Keratinocyte (primary cell): ENCODE measurements around the gene SIGLEC1. TPM values are rescaled to one million over a fixed set of nuclear protein-coding genes. Genes with fewer than 3 reads are reported as not detected.

Source experiments
- DNase-seq: peaks from one replicate; pipeline ENCODE4 v3.0.0-alpha.2; 2011; ENCODE audit warnings: low read depth, missing footprints, low spot score
- FAIRE-seq: peaks from 2 replicates; lab custom pipeline; 2011; peaks lifted over from hg19 to GRCh38; lab: Jason Lieb, UNC
- H2AFZ ChIP-seq: 2 replicates; pipeline ENCODE4 v1.6.0; 2012; ENCODE audit warnings: low read length, control low read depth, inconsistent platforms; ENCODE audit not compliant: control insufficient read depth
- H3K27ac ChIP-seq: 2 replicates; pipeline ENCODE4 v1.5.1; 2011; ENCODE audit warnings: low read length; ENCODE audit not compliant: control insufficient read depth, insufficient read depth
- H3K27me3 ChIP-seq: 3 replicates; pipeline ENCODE4 v1.6.0; 2011; ENCODE audit warnings: low read length; ENCODE audit not compliant: control insufficient read depth, insufficient read depth; ENCODE audit errors: extremely low read depth
- H3K36me3 ChIP-seq, 2 experiments: 2 replicates in 1 of 2; 3 replicates in 1 of 2; pipeline ENCODE4 v1.5.1; 2011; ENCODE audit warnings: low read length in 2 of 2, mild to moderate bottlenecking in 1 of 2; ENCODE audit not compliant: control insufficient read depth in 2 of 2, insufficient read depth in 2 of 2; ENCODE audit errors: extremely low read depth in 1 of 2
- H3K4me1 ChIP-seq: 3 replicates; pipeline ENCODE4 v1.5.1; 2011; ENCODE audit warnings: low read length; ENCODE audit not compliant: control insufficient read depth, insufficient read depth; ENCODE audit errors: extremely low read depth
- H3K4me2 ChIP-seq: 3 replicates; pipeline ENCODE4 v1.6.0; 2011; ENCODE audit warnings: low read depth, low read length; ENCODE audit not compliant: control insufficient read depth, insufficient read depth; ENCODE audit errors: extremely low read depth
- H3K4me3 ChIP-seq, 3 experiments: fragments of 200-600 bp in 1 of 3; sonication (generic) in 1 of 3; 2 replicates in 2 of 3; 3 replicates in 1 of 3; pipeline ENCODE4 v1.5.1; 2011 to 2016; ENCODE audit warnings: low read length in 3 of 3, mild to moderate bottlenecking in 3 of 3, control low read depth in 2 of 3, inconsistent platforms in 1 of 3, low read depth in 1 of 3, mixed read lengths in 1 of 3, mixed run types in 1 of 3, moderate library complexity in 1 of 3; ENCODE audit not compliant: control insufficient read depth in 2 of 3, insufficient read depth in 2 of 3; ENCODE audit errors: extremely low read depth in 1 of 3
- H3K79me2 ChIP-seq: 2 replicates; pipeline ENCODE4 v1.6.0; 2012; ENCODE audit warnings: low read length; ENCODE audit not compliant: control insufficient read depth, insufficient read depth
- H3K9ac ChIP-seq: 3 replicates; pipeline ENCODE4 v1.6.0; 2011; ENCODE audit warnings: low read length; ENCODE audit not compliant: control insufficient read depth, insufficient read depth; ENCODE audit errors: extremely low read depth
- H3K9me1 ChIP-seq: 3 replicates; pipeline ENCODE4 v1.6.0; 2011; ENCODE audit warnings: low read length; ENCODE audit not compliant: control insufficient read depth, insufficient read depth; ENCODE audit errors: extremely low read depth
- H3K9me3 ChIP-seq: 2 replicates; pipeline ENCODE4 v1.5.1; 2012; ENCODE audit warnings: low read depth, low read length; ENCODE audit not compliant: control insufficient read depth
- H4K20me1 ChIP-seq: 3 replicates; pipeline ENCODE4 v1.6.0; 2011; ENCODE audit warnings: low read length; ENCODE audit not compliant: control insufficient read depth, insufficient read depth; ENCODE audit errors: extremely low read depth
- EZH2 ChIP-seq: IDR thresholded peaks from one replicate; pipeline ENCODE4 v1.6.1; 2012; ENCODE audit warnings: inconsistent platforms, mild to moderate bottlenecking, low read length, moderate library complexity
- dilution Hi-C: fragments of 300-500 bp; cut with MboI; formaldehyde crosslinking; loops from one replicate; pipeline ENCODE4 v1.7.0; 2020; ENCODE audit warnings: low sequenced_read_pairs; ENCODE audit not compliant: extremely low pct_ligation_motif_present
- polyA plus RNA-seq, 5 experiments: library from polyadenylated mRNA; depleted of rRNA in 3 of 5; stranded (reverse) in 3 of 5; stranded (forward) in 1 of 5; unstranded in 1 of 5; fragments of >200 nt; gene quantifications; 1 replicate in 1 of 5; 2 replicates in 3 of 5; 3 replicates in 1 of 5; pipeline versions ENCODE4 v1.2.1 to v1.2.3, GENCODE V29; 2011 to 2012; ENCODE audit warnings: missing spikeins in 2 of 5, low read depth in 1 of 5, low replicate concordance in 1 of 5
- TF ChIP-seq, protein P1 (sequence below), 3 experiments: IDR thresholded peaks in 1 of 3; conservative IDR thresholded peaks in 1 of 3; optimal IDR thresholded peaks in 1 of 3; 2 replicates in 2 of 3; 3 replicates in 1 of 3; pipeline versions ENCODE3 to v1.5.1; 2011; ENCODE audit warnings: low read length in 3 of 3, mild to moderate bottlenecking in 3 of 3, moderate library complexity in 2 of 3, control low read depth in 1 of 3, inconsistent platforms in 1 of 3; ENCODE audit not compliant: insufficient read depth in 2 of 3; ENCODE audit errors: extremely low read depth in 1 of 3

The SIGLEC1 gene
- polyA plus RNA-seq, 1 donor (not counting 4 experiments of a cell fraction or from before 2014, with no cell fraction given), result not detected

DNA sequence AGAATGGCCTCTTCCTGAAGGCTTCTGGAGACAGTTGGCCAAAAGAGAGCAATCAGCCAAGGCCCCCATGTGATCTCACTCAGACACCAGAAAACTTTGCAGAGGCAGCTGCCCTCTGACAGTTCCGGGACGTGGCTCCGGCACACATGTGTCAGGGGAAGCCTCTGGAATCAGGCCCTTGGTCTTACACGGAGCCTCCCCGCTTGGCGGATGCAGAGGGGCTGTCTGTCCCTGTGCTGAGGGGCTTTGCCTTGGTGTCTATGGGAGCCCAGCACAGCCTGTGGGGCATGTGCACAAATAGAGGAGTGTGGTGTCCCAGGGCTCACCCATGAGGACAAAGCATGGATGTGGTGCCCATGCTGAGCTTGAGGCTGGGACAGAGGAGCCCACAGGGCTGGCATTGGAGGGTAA lies 13.8 kb downstream of the SIGLEC1 start:
- no peaks in the 10 kb centered on the region for H3K4me1 ChIP-seq
- H3K27me3 ChIP-seq, result peaks cover 4% of the 10 kb centered on the region
- dilution Hi-C loops, result no loop called here
- DNase-seq (no peak), FAIRE-seq (no peak)
- H3K27ac ChIP-seq, result no peak overlapping the region
- no peak overlapping the region for H3K9ac ChIP-seq
- H3K9me1 ChIP-seq, result no peaks in the 10 kb centered on the region
- TF ChIP-seq EZH2, result no peak
- TF ChIP-seq, protein P1, sequence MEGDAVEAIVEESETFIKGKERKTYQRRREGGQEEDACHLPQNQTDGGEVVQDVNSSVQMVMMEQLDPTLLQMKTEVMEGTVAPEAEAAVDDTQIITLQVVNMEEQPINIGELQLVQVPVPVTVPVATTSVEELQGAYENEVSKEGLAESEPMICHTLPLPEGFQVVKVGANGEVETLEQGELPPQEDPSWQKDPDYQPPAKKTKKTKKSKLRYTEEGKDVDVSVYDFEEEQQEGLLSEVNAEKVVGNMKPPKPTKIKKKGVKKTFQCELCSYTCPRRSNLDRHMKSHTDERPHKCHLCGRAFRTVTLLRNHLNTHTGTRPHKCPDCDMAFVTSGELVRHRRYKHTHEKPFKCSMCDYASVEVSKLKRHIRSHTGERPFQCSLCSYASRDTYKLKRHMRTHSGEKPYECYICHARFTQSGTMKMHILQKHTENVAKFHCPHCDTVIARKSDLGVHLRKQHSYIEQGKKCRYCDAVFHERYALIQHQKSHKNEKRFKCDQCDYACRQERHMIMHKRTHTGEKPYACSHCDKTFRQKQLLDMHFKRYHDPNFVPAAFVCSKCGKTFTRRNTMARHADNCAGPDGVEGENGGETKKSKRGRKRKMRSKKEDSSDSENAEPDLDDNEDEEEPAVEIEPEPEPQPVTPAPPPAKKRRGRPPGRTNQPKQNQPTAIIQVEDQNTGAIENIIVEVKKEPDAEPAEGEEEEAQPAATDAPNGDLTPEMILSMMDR (optimal IDR thresholded peaks at IDR 0.05 in 1 of 3, IDR thresholded peaks at IDR 0.05 in 1 of 3, conservative IDR thresholded peaks at IDR 0.05 in 1 of 3; ENCODE audit: extremely low read depth in 1 of 3, insufficient read depth in 2 of 3, low read length in 3 of 3), result no peak
- no peaks in the 10 kb centered on the region for H3K9me3 ChIP-seq
- H3K4me3 ChIP-seq, result no peak overlapping the region
- no peaks in the 10 kb centered on the region for H4K20me1 ChIP-seq
- H3K4me2 ChIP-seq, result no peak overlapping the region
- H3K79me2 ChIP-seq, result no peaks in the 10 kb centered on the region
- H2AFZ ChIP-seq, result no peak overlapping the region
- H3K36me3 ChIP-seq, result no peaks in the 10 kb centered on the region

DNA sequence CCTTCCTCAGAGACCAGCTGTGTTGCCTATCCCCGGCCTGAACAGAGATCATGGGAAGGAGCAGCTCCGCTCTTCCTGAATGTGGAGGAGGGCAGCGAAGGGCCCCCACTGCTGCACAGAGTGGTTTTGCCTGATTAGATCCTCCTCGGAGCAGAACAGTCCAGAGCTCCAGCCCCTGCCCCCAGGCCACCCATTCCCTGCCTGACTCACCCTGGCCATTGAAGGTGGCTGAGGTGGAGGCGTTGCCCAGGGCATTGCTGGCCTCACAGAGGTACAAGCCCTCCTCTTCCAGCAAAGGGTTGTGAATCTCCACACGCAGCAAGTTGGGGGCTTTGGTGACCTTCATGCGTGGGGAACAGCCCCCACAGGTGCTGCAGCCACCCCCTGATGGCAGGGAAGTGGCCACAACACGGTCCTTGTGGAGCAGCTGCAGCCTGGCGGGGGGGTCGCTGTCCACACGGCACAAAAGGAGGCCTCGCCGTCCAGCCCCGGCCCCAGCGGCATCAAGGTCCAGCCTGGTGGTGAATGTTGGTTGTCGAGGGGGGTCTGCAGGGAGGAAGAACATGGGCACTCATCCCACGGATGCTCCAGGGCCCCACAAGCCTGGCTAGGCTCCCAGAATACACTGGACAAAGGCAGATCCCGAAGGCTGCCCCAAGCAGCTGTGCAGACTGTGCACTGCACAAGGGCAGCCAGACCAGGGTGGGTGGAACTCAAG lies 14.7 kb downstream of the SIGLEC1 start:
- Histone ChIP-seq H3K4me2 (no peak overlapping the region), H4K20me1 (no peaks in the 10 kb centered on the region), H3K4me3 (no peak overlapping the region), H3K27ac (no peak overlapping the region), H3K4me1 (no peaks in the 10 kb centered on the region), H3K27me3 (peaks cover 4% of the 10 kb centered on the region), H2AFZ (no peak overlapping the region), H3K9me3 (no peaks in the 10 kb centered on the region), H3K36me3 (no peaks in the 10 kb centered on the region), H3K79me2 (no peaks in the 10 kb centered on the region), H3K9me1 (no peaks in the 10 kb centered on the region), H3K9ac (no peak overlapping the region)
- dilution Hi-C loops, result no loop called here
- DNase-seq, result no peak
- no peak for FAIRE-seq
- no peak for TF ChIP-seq EZH2
- TF ChIP-seq, protein P1 (optimal IDR thresholded peaks at IDR 0.05 in 1 of 3, IDR thresholded peaks at IDR 0.05 in 1 of 3, conservative IDR thresholded peaks at IDR 0.05 in 1 of 3; ENCODE audit: extremely low read depth in 1 of 3, insufficient read depth in 2 of 3, low read length in 3 of 3), result no peak
